Vagina (tissue), 2 donors: ENCODE measurements around the gene PPAT. TPM values are rescaled to one million over a fixed set of nuclear protein-coding genes. Genes with fewer than 3 reads are reported as not detected.

ENCODE experiments used
- DNase-seq, 2 donors: peaks; one replicate each; pipeline ENCODE4 v3.0.0-alpha.2; 2017; ENCODE audit errors: extremely low spot score in 2 of 2
- H3K27ac ChIP-seq: fragments of 200-600 bp; sonication (generic); one replicate; pipeline ENCODE4 v1.5.1; 2019
- H3K27me3 ChIP-seq: fragments of 200-600 bp; sonication (generic); one replicate; pipeline ENCODE4 v1.5.1; 2019
- H3K36me3 ChIP-seq, 2 donors: fragments of 200-600 bp; sonication (generic); one replicate each; pipeline ENCODE4 v1.5.1; 2017 to 2019
- H3K4me1 ChIP-seq: fragments of 200-600 bp; sonication (generic); one replicate; pipeline ENCODE4 v1.5.1; 2019
- H3K4me3 ChIP-seq, 2 donors: fragments of 200-600 bp; sonication (generic); 1 replicate in 1 of 2; 2 replicates in 1 of 2; pipeline ENCODE4 v1.5.1; 2016 to 2019
- H3K9me3 ChIP-seq: fragments of 200-600 bp; sonication (generic); one replicate; pipeline ENCODE4 v1.5.1; 2019
- CTCF ChIP-seq, 3 experiments: fragments of 450-650 bp in 2 of 3; fragments of 200-600 bp in 1 of 3; sonication (generic) in 1 of 3; IDR thresholded peaks; one replicate each; pipeline ENCODE4 v1.5.1; 2017 to 2019; ENCODE audit warnings: antibody characterized with exemption in 3 of 3, mild to moderate bottlenecking in 2 of 3, moderate library complexity in 2 of 3
- POLR2A ChIP-seq, 2 donors: fragments of 450-650 bp; IDR thresholded peaks; one replicate each; pipeline ENCODE4 v1.6.1; 2017; ENCODE audit warnings: antibody characterized with exemption in 2 of 2, mild to moderate bottlenecking in 2 of 2, moderate library complexity in 2 of 2
- POLR2AphosphoS5 ChIP-seq, 2 donors: sonication (generic); formaldehyde crosslinking; IDR thresholded peaks; one replicate each; pipeline ENCODE4 v1.9.0; 2017; ENCODE audit warnings: antibody characterized with exemption in 2 of 2, mild to moderate bottlenecking in 2 of 2, low read depth in 1 of 2; ENCODE audit not compliant: insufficient read depth in 1 of 2
- intact Hi-C: fragments of 100-400 bp; cut with DNase I; formaldehyde crosslinking; loops from one replicate; pipeline ENCODE4 v1.15.1; 2023
- total RNA-seq: library from RNA; depleted of rRNA; stranded (reverse); fragments of >200 nt; gene quantifications from one replicate; pipeline ENCODE4 v1.2.3, GENCODE V29; 2016

PPAT gene
- total RNA-seq, 1 donor from 2014 or later: 3.7 TPM

DNA sequence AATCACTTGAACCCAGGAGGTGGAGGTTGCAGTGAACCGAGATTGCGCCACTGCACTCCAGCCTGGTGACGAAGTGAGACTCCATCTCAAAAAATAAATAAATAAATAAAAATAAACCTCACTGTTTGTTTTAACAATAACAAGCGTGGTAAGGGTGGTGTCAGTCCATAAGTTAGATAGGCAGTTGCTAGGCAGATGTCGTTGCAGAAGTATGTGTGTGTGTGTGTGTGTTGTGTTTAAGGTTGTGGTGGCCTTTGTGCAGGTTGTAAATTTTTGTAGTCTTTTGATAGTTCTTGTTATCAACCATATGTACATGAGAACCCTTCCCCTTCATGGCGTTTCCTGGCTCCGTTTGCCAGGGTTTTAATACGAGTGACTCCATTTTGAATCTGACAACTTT is 44.1 kb downstream of the PPAT start:
- Histone ChIP-seq H3K4me1 (peaks cover 16% of the 10 kb centered on the region), H3K9me3 (no peaks in the 10 kb centered on the region), H3K36me3 (no peaks in the 10 kb centered on the region), H3K27ac (no peak overlapping the region), H3K27me3 (no peaks in the 10 kb centered on the region), H3K4me3 (no peak overlapping the region)
- no peak for DNase-seq
- TF ChIP-seq CTCF (IDR thresholded peaks at IDR 0.05): no peak
- TF ChIP-seq POLR2A (IDR thresholded peaks at IDR 0.05): no peak
- no peak for TF ChIP-seq POLR2AphosphoS5 (IDR thresholded peaks at IDR 0.05; ENCODE audit: insufficient read depth in 1 of 2, low read depth in 1 of 2)
- intact Hi-C loops: no loop called here

- no peaks in the 10 kb centered on the region for H3K9me3 ChIP-seq
- DNase-seq: no peak
- no peak overlapping the region for H3K27ac ChIP-seq
- peaks cover 22% of the 10 kb centered on the region for H3K4me1 ChIP-seq
- intact Hi-C loops: loop anchor here (10.0 kb wide), 1 partner anchor 45 kb away; the partner anchor contains the start of genes PAICS and PPAT
- no peaks in the 10 kb centered on the region for H3K36me3 ChIP-seq
- no peak overlapping the region for H3K4me3 ChIP-seq
- no peaks in the 10 kb centered on the region for H3K27me3 ChIP-seq
- no peak for TF ChIP-seq POLR2A (IDR thresholded peaks at IDR 0.05)
- TF ChIP-seq CTCF (IDR thresholded peaks at IDR 0.05): no peak
- TF ChIP-seq POLR2AphosphoS5 (IDR thresholded peaks at IDR 0.05; ENCODE audit: insufficient read depth in 1 of 2, low read depth in 1 of 2): no peak
Observed at GRCh38 chr4:56389558-56389957, 45.9 kb downstream of the PPAT start.

- H3K9me3 ChIP-seq: no peaks in the 10 kb centered on the region
Observed at GRCh38 chr4:56388306-56388705, 47.1 kb downstream of the PPAT start.

GRCh38 chr4:56387023-56388001 is 48.1 kb downstream of the PPAT start, which contains the start of gene AASDH:
Gene AASDH, minus strand, starts transcription at chr4:56387491. Its CDS starts 3,192 bp downstream, at chr4:56384299.
- Histone ChIP-seq H3K36me3 (no peaks in the 10 kb centered on the region), H3K27ac (peak within 1 kb of the TSS; percentile 95), H3K9me3 (no peaks in the 10 kb centered on the region), H3K4me1 (peaks cover 22% of the 10 kb centered on the region), H3K4me3 (peak within 1 kb of the TSS; percentile 54 to 74), H3K27me3 (no peaks in the 10 kb centered on the region)
- peak in 1 of 2 donors; percentile 95 for DNase-seq
- TF ChIP-seq CTCF (IDR thresholded peaks at IDR 0.05) (no peak), POLR2A (IDR thresholded peaks at IDR 0.05) (peak in 1 of 2 donors; percentile 22), POLR2AphosphoS5 (IDR thresholded peaks at IDR 0.05; ENCODE audit: insufficient read depth in 1 of 2, low read depth in 1 of 2) (peak; percentile 87 to 95)
- intact Hi-C loops: loop anchor here (10.0 kb wide), 1 partner anchor 47 kb away; the partner anchor contains the start of genes PAICS and PPAT

More at GRCh38 chr4:56388306-56388705, 47.1 kb downstream of the PPAT start:
- Histone ChIP-seq H3K36me3 (no peaks in the 10 kb centered on the region), H3K27ac (peak overlapping the region; percentile 95), H3K4me3 (peak overlapping the region; percentile 54 to 74), H3K27me3 (no peaks in the 10 kb centered on the region), H3K4me1 (peaks cover 22% of the 10 kb centered on the region)
- no peak for DNase-seq
- no peak for TF ChIP-seq POLR2AphosphoS5 (IDR thresholded peaks at IDR 0.05; ENCODE audit: insufficient read depth in 1 of 2, low read depth in 1 of 2)
- TF ChIP-seq CTCF (IDR thresholded peaks at IDR 0.05): no peak
- no peak for TF ChIP-seq POLR2A (IDR thresholded peaks at IDR 0.05)
- intact Hi-C loops: loop anchor here (10.0 kb wide), 1 partner anchor 46 kb away; the partner anchor contains the start of genes PAICS and PPAT
